Nephron (organoid): ENCODE data around the gene NEDD4L.
A peak's percentile ranks its signal among the peaks of the same experiment; 100 is the strongest.
"Not testable (repeated sequence)": the region's sequence is repeated elsewhere in the genome, so short reads cannot be mapped to it uniquely, and the experiment has no call there.

Experiments
- H3K27ac Mint-ChIP-seq, 3 experiments: 2 replicates each; pipeline ENCODE4 v1.8.0; 2020; ENCODE audit warnings: mixed read lengths in 3 of 3, mild to moderate bottlenecking in 2 of 3, moderate library complexity in 1 of 3
- H3K27me3 Mint-ChIP-seq: 2 replicates; pipeline ENCODE4 v1.8.0; 2021; ENCODE audit warnings: low read depth, mild to moderate bottlenecking, moderate library complexity, mixed read lengths
- H3K36me3 Mint-ChIP-seq: 2 replicates; pipeline ENCODE4 v1.8.0; 2020; ENCODE audit warnings: low read depth, mixed read lengths
- H3K4me1 Mint-ChIP-seq: 2 replicates; pipeline ENCODE4 v1.8.0; 2020; ENCODE audit warnings: mixed read lengths
- H3K4me3 Mint-ChIP-seq, 3 experiments: 2 replicates each; pipeline ENCODE4 v1.8.0; 2020; ENCODE audit warnings: mild to moderate bottlenecking in 3 of 3, mixed read lengths in 3 of 3, moderate library complexity in 2 of 3
- H3K9me3 Mint-ChIP-seq: 2 replicates; pipeline ENCODE4 v1.8.0; 2020; ENCODE audit warnings: mixed read lengths
- TF ChIP-seq, protein P1 (sequence below), 3 experiments: fragments of 200-600 bp; sonication (generic); IDR thresholded peaks; one replicate each; pipeline ENCODE4 v1.5.0; 2021; ENCODE audit warnings: antibody characterized with exemption in 3 of 3; ENCODE audit not compliant: unreplicated experiment in 3 of 3

The NEDD4L gene

DNA sequence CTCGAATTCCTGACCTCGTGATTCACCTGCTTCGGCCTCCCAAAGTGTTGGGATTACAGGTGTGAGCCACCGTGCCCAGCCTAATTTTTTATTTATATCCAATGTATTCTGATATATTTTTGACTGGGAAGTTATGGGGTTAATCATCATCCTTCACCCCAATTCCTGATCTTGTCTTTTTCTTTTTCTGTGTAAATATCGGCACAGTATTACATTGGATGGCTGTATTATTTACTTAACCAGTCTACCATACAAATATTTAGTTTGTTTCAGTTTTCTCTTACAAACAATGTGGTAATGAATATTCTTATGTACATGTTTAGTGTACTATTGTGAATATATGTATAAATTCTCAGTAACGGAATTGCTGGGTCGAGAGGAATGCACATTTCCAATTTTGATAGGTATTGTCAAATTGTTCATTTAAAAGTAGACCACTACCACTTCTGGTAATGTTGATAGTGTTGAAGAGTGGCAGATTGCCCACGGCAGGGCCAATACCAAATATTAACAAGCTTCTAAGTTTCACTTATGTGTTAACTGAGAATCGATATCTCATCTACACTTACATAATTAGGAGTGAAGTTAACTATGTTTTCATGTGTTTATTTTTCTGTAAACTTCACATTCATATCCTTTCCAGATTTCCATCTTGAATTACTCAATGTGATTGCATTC is 388.2 kb downstream of the NEDD4L start:
- no peak overlapping the region for H3K4me3 Mint-ChIP-seq
- no peaks in the 10 kb centered on the region for H3K27me3 Mint-ChIP-seq
- H3K9me3 Mint-ChIP-seq: peaks cover 4% of the 10 kb centered on the region
- no peaks in the 10 kb centered on the region for H3K36me3 Mint-ChIP-seq
- TF ChIP-seq, protein P1, sequence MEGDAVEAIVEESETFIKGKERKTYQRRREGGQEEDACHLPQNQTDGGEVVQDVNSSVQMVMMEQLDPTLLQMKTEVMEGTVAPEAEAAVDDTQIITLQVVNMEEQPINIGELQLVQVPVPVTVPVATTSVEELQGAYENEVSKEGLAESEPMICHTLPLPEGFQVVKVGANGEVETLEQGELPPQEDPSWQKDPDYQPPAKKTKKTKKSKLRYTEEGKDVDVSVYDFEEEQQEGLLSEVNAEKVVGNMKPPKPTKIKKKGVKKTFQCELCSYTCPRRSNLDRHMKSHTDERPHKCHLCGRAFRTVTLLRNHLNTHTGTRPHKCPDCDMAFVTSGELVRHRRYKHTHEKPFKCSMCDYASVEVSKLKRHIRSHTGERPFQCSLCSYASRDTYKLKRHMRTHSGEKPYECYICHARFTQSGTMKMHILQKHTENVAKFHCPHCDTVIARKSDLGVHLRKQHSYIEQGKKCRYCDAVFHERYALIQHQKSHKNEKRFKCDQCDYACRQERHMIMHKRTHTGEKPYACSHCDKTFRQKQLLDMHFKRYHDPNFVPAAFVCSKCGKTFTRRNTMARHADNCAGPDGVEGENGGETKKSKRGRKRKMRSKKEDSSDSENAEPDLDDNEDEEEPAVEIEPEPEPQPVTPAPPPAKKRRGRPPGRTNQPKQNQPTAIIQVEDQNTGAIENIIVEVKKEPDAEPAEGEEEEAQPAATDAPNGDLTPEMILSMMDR (IDR thresholded peaks at IDR 0.05; ENCODE audit: unreplicated experiment in 3 of 3): no peak
- H3K27ac Mint-ChIP-seq: no peak overlapping the region
- peaks cover 7% of the 10 kb centered on the region for H3K4me1 Mint-ChIP-seq

DNA sequence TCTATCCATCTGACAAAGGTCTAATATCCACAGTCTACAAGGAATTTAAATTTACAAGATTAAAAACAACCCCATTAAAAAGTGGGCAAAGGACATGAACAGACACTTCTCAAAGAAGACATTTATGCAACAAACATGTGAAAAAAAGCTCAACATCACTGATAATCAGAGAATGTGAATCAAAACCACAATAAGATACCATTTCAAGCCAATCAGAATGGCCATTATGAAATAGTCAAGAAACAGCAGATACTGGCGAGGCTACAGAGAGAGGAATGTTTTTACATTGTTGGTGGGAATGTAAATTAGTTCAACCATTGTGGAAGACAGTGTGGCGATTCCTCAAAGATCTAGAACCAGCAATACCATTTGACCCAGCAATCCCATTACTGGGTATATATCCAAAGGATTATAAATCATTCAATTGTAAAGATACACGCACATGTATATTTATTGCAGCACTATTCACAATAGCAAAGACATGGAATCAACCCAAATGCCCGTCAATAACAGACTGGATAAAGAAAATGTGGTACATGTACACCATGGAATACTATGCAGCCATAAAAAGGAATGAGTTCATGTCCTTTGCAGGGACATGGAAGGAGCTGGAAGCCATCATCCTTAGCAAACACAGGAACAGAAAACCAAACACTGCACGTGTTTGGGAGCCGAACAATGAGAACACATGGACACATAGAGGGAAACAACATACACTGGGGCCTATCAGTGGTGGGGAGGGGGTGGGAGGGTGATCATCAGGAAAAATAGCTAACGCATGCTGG is 391.4 kb downstream of the NEDD4L start:
- not testable (repeated sequence) for H3K4me1 Mint-ChIP-seq, H3K36me3 Mint-ChIP-seq, H3K4me3 Mint-ChIP-seq, H3K9me3 Mint-ChIP-seq, H3K27me3 Mint-ChIP-seq, H3K27ac Mint-ChIP-seq

DNA sequence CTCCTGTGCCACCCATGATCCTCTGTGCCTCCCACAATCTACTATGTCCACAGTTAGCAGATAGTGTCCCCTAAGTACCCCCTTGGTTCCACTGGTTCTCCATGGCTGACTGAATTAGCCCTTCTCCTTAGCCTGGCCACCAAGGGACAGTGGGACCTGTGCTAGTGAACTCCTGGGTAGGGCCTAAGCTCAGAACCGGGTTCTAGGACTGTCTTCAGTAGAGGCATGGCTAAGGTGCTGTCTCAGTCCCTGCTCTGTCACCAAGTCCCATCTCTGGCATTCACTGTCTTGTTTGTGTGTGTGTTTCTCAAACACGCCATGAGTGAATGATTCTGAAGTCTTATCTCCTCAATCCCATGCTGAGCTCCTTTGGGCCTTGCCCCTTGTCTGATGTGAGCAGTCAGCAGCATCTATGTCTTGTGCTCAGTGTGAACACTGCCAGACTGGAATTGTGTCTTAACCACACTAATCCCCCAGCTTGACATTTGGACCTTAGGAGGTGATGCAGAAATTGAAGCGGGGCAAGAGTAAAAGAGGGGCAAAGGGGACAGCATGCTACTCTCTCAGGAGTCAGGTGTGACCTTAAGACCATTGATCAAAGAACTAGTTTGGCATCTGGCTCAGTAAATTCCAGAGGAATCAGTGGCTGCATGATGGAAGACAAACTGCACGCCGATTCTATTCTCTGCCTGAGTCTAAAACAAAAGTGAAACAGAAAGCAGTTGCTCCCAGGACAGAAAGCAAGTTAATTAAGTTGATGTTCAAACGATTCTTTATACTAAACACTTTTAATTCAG is 394.3 kb downstream of the NEDD4L start:
- peak overlapping the region; percentile 39 to 48 (median 45) for H3K27ac Mint-ChIP-seq
- peaks cover 4% of the 10 kb centered on the region for H3K9me3 Mint-ChIP-seq
- TF ChIP-seq, protein P1 (IDR thresholded peaks at IDR 0.05; ENCODE audit: unreplicated experiment in 3 of 3): no peak
- peaks cover 4% of the 10 kb centered on the region for H3K27me3 Mint-ChIP-seq
- H3K4me3 Mint-ChIP-seq: no peak overlapping the region
- peaks cover 15% of the 10 kb centered on the region for H3K4me1 Mint-ChIP-seq
- no peaks in the 10 kb centered on the region for H3K36me3 Mint-ChIP-seq

DNA sequence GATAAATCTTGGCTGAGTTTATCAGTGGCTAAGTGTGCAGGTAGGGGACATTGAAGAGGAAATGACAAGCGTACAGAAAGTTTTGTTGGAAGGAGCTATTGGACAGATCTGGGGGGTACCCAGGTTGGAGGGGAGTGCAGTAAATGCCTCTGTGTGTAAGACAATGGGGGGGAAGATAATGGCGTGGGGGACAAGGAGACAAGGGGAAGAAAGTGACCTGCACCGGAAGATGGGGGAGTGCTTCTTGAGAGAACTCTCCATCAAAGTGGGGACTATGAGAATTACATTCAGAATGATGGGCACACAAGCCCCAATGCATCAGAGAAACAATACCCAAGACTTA is 394.9 kb downstream of the NEDD4L start:
- no peaks in the 10 kb centered on the region for H3K36me3 Mint-ChIP-seq
- TF ChIP-seq, protein P1 (IDR thresholded peaks at IDR 0.05; ENCODE audit: unreplicated experiment in 3 of 3): no peak
- H3K4me3 Mint-ChIP-seq: no peak overlapping the region
- H3K27ac Mint-ChIP-seq: peak overlapping the region; percentile 39 to 48 (median 45)
- peaks cover 15% of the 10 kb centered on the region for H3K4me1 Mint-ChIP-seq
- peaks cover 4% of the 10 kb centered on the region for H3K9me3 Mint-ChIP-seq
- peaks cover 4% of the 10 kb centered on the region for H3K27me3 Mint-ChIP-seq

DNA sequence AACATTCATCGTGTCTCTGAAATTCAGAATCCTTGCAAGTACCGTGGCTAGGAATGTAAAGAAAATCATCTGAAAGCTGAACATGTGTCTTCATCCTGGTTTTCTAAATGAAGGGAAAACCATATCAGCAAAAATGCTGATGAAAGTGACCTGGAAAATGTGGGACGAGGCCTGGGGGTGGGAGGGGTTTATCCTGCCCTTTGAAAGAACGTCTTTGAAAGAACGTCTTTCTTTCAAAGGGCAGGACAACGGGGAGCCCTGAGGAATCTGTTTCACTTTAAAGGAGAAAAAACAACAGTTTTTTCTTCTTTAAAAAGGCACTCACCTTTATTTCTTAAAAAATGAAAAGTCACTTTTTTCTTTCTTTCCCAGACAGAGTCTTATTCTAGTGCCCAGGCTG is 399.6 kb downstream of the NEDD4L start:
- TF ChIP-seq, protein P1 (IDR thresholded peaks at IDR 0.05; ENCODE audit: unreplicated experiment in 3 of 3): no peak
- Mint-ChIP-seq H3K4me1 (peaks cover 29% of the 10 kb centered on the region), H3K9me3 (no peaks in the 10 kb centered on the region), H3K36me3 (no peaks in the 10 kb centered on the region), H3K27me3 (no peaks in the 10 kb centered on the region), H3K27ac (peak overlapping the region in 2 of 3 experiments; percentile 56 to 58), H3K4me3 (no peak overlapping the region)

DNA sequence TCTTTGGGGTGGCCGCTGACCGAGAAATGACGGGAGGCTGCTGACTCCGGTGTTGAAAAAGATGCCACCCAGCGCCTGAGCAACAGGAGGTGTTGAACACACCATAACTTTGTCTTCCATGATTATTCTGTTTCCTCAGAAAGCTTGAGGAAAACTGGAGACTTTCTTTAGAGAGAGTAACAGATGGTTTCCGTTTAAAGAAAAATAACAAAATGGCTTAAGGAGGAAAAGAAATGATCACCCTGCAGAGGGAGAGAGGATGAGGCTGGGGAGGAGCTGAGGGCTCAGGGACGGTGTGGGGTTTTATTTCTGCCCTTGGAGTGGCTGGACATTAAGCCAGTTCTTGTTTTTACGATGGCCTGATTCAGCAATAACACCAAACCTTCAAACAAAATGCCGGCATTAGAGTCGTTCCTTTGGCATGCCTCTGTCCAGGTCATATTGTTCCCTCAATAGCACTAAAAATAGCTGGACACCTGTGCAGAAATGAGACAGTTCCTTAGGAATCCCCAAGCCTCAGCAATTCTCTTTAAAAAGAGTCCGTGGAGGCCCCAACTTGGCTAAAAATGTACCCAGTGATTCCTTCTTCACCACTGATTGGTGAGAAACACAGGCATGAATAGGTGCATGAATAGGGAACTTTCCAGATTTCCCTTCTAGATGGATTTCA is 402.5 kb downstream of the NEDD4L start:
- Mint-ChIP-seq H3K9me3 (peaks cover 2% of the 10 kb centered on the region), H3K4me3 (no peak overlapping the region), H3K27ac (peak overlapping the region; percentile 67 to 93 (median 75)), H3K36me3 (no peaks in the 10 kb centered on the region), H3K4me1 (peaks cover 23% of the 10 kb centered on the region), H3K27me3 (no peaks in the 10 kb centered on the region)
- TF ChIP-seq, protein P1 (IDR thresholded peaks at IDR 0.05; ENCODE audit: unreplicated experiment in 3 of 3): no peak
